PC-3 (cell line): ENCODE results near the gene SENP8.

Source experiments
- CTCF ChIP-seq: fragments of 300-600 bp; sonication (generic); conservative IDR thresholded peaks from 2 replicates; pipeline ENCODE4 v1.5.1; 2017; ENCODE audit warnings: antibody characterized with exemption, low read depth, mild to moderate bottlenecking, low read length
- EZH2 ChIP-seq: fragments of 300-600 bp; sonication (generic); IDR thresholded peaks from one replicate; pipeline ENCODE4 v1.6.1; 2017; ENCODE audit warnings: antibody characterized with exemption, mild to moderate bottlenecking, low read length; ENCODE audit not compliant: unreplicated experiment
- EZH2phosphoT487 ChIP-seq: fragments of 300-600 bp; sonication (generic); IDR thresholded peaks from 2 replicates; pipeline ENCODE4 v1.6.1; 2018; ENCODE audit warnings: mild to moderate bottlenecking, antibody characterized with exemption, low read length, borderline replicate concordance

- TF ChIP-seq CTCF (no peak), EZH2phosphoT487 (no peak), EZH2 (no peak)
Measured at GRCh38 chr15:72180761-72181324, 62.6 kb downstream of the SENP8 start.
